ENCODE results near the gene MAP1LC3A. TPM values are rescaled to one million over a fixed set of nuclear protein-coding genes. Genes with fewer than 3 reads are reported as not detected.

Gene MAP1LC3A
- total RNA-seq, 1 experiment from 2014 or later, result not detected

GRCh38 chr20:34539756-34540155, 18.8 kb upstream of the MAP1LC3A start:
- Histone ChIP-seq H3K36me3 (ENCODE audit: control insufficient read depth in 1 of 2, insufficient read depth in 2 of 2, low read length in 2 of 2) (peaks cover 19 to 33% of the 10 kb centered on the region in 2 experiments; a peak in 3 of 4 replicates), H3K4me2 (ENCODE audit: low read length) (no peak overlapping the region), H3K4me1 (ENCODE audit: control insufficient read depth in 1 of 2, insufficient read depth in 2 of 2, low read length in 2 of 2) (no peaks in the 10 kb centered on the region), H2AFZ (ENCODE audit: low read depth, low read length, poor library complexity, severe bottlenecking) (no peak overlapping the region), H4K20me1 (ENCODE audit: insufficient read depth) (no peaks in the 10 kb centered on the region), H3K27ac (ENCODE audit: low read depth, low read length) (no peak overlapping the region), H3K9ac (ENCODE audit: low read length) (no peak overlapping the region), H3K27me3 (ENCODE audit: insufficient read depth, low read length) (no peaks in the 10 kb centered on the region), H3K79me2 (ENCODE audit: insufficient read depth, low read length) (no peaks in the 10 kb centered on the region), H3K9me3 (ENCODE audit: control insufficient read depth in 1 of 2, insufficient read depth in 1 of 2, low read depth in 1 of 2, low read length in 2 of 2) (no peaks in the 10 kb centered on the region), H3K9me2 (ENCODE audit: insufficient read depth) (no peaks in the 10 kb centered on the region), H3K4me3 (replicated peaks in 1 of 2; ENCODE audit: low read depth in 1 of 2, low read length in 2 of 2) (no peak overlapping the region)
- ChIA-PET RAD21 (ENCODE audit: low non-redundant PET in 1 of 2, low total read pairs in 2 of 2, uncharacterized antibody in 2 of 2, unreplicated experiment in 2 of 2) (no interaction called here), POLR2A (no interaction called here), CTCF (interaction anchor here (1.2 to 2.2 kb wide), 3 partner anchors 14 to 230 kb away, joined by 4 to 7 read pairs (median 4); partner anchors contain the start of gene DYNLRB1)
- intact Hi-C loops (cut with micrococcal nuclease), result loop anchor here (2.0 kb wide), 1 partner anchor 229 kb away; no protein-coding TSS in a partner anchor
- no peak for DNase-seq (ENCODE audit: low read depth, low spot score)
- ATAC-seq, result no peak
- BruUV-seq (replicated peaks), result no TSS peak
- TF ChIP-seq SRF (IDR thresholded peaks at IDR 0.05; ENCODE audit: low read depth) (no peak), SIN3A (IDR thresholded peaks at IDR 0.05; ENCODE audit: low read depth) (no peak), EZH2phosphoT487 (IDR thresholded peaks at IDR 0.05; ENCODE audit: borderline replicate concordance) (no peak), ZFX (IDR thresholded peaks at IDR 0.05) (no peak), POLR2A (IDR thresholded peaks at IDR 0.05; ENCODE audit: borderline replicate concordance, extremely low read depth, insufficient read depth, insufficient read length) (no peak), POLR2AphosphoS5 (IDR thresholded peaks at IDR 0.05; ENCODE audit: low read depth, low read length) (no peak), REST (IDR thresholded peaks at IDR 0.05; ENCODE audit: low read depth) (no peak), CTCF (IDR thresholded peaks at IDR 0.05 in 2 of 3, conservative IDR thresholded peaks at IDR 0.05 in 1 of 3; ENCODE audit: borderline replicate concordance in 1 of 3, insufficient read depth in 1 of 3, low read depth in 2 of 3, low read length in 2 of 3) (no peak), MAX (IDR thresholded peaks at IDR 0.05) (no peak), CBX3 (IDR thresholded peaks at IDR 0.05; ENCODE audit: low read depth) (no peak), EGR1 (IDR thresholded peaks at IDR 0.05; ENCODE audit: low read depth) (no peak)
